Measurements from ENCODE around the gene FAM149B1.

The FAM149B1 gene

DNA sequence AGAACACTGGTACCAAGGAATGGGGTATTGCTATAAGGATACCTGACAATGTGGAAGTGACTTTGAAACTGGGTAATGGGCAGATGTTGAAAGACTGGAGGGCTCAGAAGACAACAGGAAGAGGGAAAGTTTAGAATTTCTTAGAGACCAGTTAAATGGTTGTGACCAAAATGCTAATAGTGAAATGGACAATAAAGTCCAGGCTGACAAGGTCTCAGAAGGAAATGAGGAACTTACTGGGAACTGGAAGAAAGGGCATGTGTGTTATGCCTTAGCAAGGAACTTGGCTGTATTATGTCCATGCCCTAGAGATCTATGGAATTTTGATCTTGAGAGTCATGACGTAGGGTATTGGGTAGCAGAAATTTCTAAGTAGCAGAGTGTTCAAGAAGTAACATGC, 38.0 kb downstream of the FAM149B1 start:
- no peak overlapping the region for H4K8ac ChIP-seq (ENCODE audit: low read depth, low read length)
- H3K27ac ChIP-seq (replicated peaks; ENCODE audit: low read length) = no peak overlapping the region
- H3K23ac ChIP-seq (ENCODE audit: low read depth, low read length, poor library complexity) = no peak overlapping the region
- no peak overlapping the region for H3K9ac ChIP-seq (ENCODE audit: low read depth, low read length, poor library complexity)
- H3K4me3 ChIP-seq (ENCODE audit: low read length in 2 of 2) = no peak overlapping the region
- no peaks in the 10 kb centered on the region for H3K79me1 ChIP-seq (ENCODE audit: low read depth, low read length)
- no peak overlapping the region for H2AK5ac ChIP-seq (ENCODE audit: low read depth, low read length)
- H2BK120ac ChIP-seq (ENCODE audit: low read depth, low read length) = no peak overlapping the region
- no peaks in the 10 kb centered on the region for H3K27me3 ChIP-seq (ENCODE audit: control insufficient read depth in 3 of 3, insufficient read depth in 3 of 3, low read depth in 1 of 3, low read length in 3 of 3)
- H3K36me3 ChIP-seq (replicated peaks in 1 of 2; ENCODE audit: control insufficient read depth in 2 of 2, insufficient read depth in 2 of 2, low read length in 2 of 2) = peaks cover 2 to 46% of the 10 kb centered on the region in 2 donors
- H2AFZ ChIP-seq (ENCODE audit: low read length) = no peak overlapping the region
- no peak overlapping the region for H3K14ac ChIP-seq (ENCODE audit: low read length)
- peaks cover 0 to 9% of the 10 kb centered on the region in 2 donors for H3K9me3 ChIP-seq (replicated peaks in 1 of 2; ENCODE audit: control insufficient read depth in 2 of 2, insufficient read depth in 1 of 2, low read depth in 1 of 2, low read length in 2 of 2)
- no peak overlapping the region for H3K18ac ChIP-seq (ENCODE audit: low read length)
- H4K91ac ChIP-seq (ENCODE audit: low read depth, low read length, poor library complexity) = no peak overlapping the region
- no peak overlapping the region for H2BK5ac ChIP-seq (ENCODE audit: low read length)
- no peak overlapping the region for H3K4ac ChIP-seq (ENCODE audit: low read length)
- no peak overlapping the region for H3K4me2 ChIP-seq (ENCODE audit: insufficient read depth, low read length, poor library complexity, severe bottlenecking)
- no peak overlapping the region for H2BK12ac ChIP-seq (ENCODE audit: low read length)
- DNase-seq (ENCODE audit: low spot score) = no peak
- no peaks in the 10 kb centered on the region for H3K4me1 ChIP-seq (ENCODE audit: control insufficient read depth in 2 of 2, insufficient read depth in 1 of 2, low read depth in 1 of 2, low read length in 2 of 2)
- no CpG with 5 or more reads among the region's 1 CpG for WGBS, 2 donors (ENCODE audit: extremely low coverage in 2 of 2, insufficient read length in 2 of 2, insufficient replicate concordance in 1 of 2)
- no peak overlapping the region for H2BK15ac ChIP-seq (ENCODE audit: low read length)

DNA sequence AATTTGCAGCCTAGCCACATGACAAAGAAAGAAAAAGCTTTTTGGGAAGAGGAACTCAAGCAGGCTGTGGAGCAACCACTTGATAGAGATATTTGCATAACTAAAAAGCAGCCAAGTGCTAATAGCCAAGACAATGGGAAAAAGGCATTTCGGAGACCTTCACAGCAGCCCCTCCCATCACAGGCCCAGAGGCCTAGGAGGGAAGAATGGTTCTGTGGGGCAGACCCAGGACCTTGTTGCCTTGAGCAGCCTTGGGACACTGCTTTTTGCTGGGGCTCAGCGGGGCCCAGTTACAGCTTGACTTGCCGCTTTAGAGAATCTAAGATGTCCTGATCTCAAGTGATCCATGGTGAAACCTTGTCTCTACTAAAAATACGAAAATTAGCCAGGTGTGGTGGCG, 38.5 kb downstream of the FAM149B1 start:
- Histone ChIP-seq H3K27me3 (ENCODE audit: control insufficient read depth in 3 of 3, insufficient read depth in 3 of 3, low read depth in 1 of 3, low read length in 3 of 3) (no peaks in the 10 kb centered on the region), H3K9me3 (replicated peaks in 1 of 2; ENCODE audit: control insufficient read depth in 2 of 2, insufficient read depth in 1 of 2, low read depth in 1 of 2, low read length in 2 of 2) (peaks cover 0 to 9% of the 10 kb centered on the region in 2 donors), H2BK5ac (ENCODE audit: low read length) (no peak overlapping the region), H2BK120ac (ENCODE audit: low read depth, low read length) (no peak overlapping the region), H4K8ac (ENCODE audit: low read depth, low read length) (no peak overlapping the region), H4K91ac (ENCODE audit: low read depth, low read length, poor library complexity) (no peak overlapping the region), H3K4ac (ENCODE audit: low read length) (no peak overlapping the region), H2BK15ac (ENCODE audit: low read length) (no peak overlapping the region), H3K9ac (ENCODE audit: low read depth, low read length, poor library complexity) (no peak overlapping the region), H3K27ac (replicated peaks; ENCODE audit: low read length) (no peak overlapping the region), H2AK5ac (ENCODE audit: low read depth, low read length) (no peak overlapping the region), H3K36me3 (replicated peaks in 1 of 2; ENCODE audit: control insufficient read depth in 2 of 2, insufficient read depth in 2 of 2, low read length in 2 of 2) (peaks cover 4 to 48% of the 10 kb centered on the region in 2 donors), H3K4me2 (ENCODE audit: insufficient read depth, low read length, poor library complexity, severe bottlenecking) (no peak overlapping the region), H3K23ac (ENCODE audit: low read depth, low read length, poor library complexity) (no peak overlapping the region), H3K79me1 (ENCODE audit: low read depth, low read length) (no peaks in the 10 kb centered on the region), H3K4me3 (ENCODE audit: low read length in 2 of 2) (no peak overlapping the region), H3K14ac (ENCODE audit: low read length) (no peak overlapping the region), H2AFZ (ENCODE audit: low read length) (no peak overlapping the region), H3K4me1 (ENCODE audit: control insufficient read depth in 2 of 2, insufficient read depth in 1 of 2, low read depth in 1 of 2, low read length in 2 of 2) (no peaks in the 10 kb centered on the region), H3K18ac (ENCODE audit: low read length) (no peak overlapping the region), H2BK12ac (ENCODE audit: low read length) (no peak overlapping the region)
- no CpG with 5 or more reads among the region's 5 CpGs for WGBS, 2 donors (ENCODE audit: extremely low coverage in 2 of 2, insufficient read length in 2 of 2, insufficient replicate concordance in 1 of 2)
- DNase-seq (ENCODE audit: low spot score) = no peak

DNA sequence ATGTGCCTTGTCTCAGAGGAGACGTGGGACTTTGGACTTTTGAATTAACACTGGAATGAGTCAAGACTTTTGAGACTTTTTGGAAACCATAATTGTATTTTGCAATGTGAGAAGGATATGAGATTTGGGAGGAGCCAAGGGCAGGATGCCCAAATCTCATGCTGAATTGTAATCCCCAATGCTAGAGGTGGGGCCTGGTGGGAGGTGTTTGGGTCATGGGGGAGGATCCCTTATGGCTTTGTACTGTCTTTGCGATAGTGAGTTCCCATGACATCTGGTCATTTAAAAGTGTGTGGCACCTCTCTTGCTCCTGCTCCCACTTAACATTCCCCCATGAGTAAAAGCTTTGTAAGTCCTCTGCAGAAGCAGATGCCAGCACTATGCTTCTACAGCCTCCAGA, 40.0 kb downstream of the FAM149B1 start:
- no CpG with 5 or more reads among the region's 2 CpGs for WGBS, 2 donors (ENCODE audit: extremely low coverage in 2 of 2, insufficient read length in 2 of 2, insufficient replicate concordance in 1 of 2)
- no peak overlapping the region for H4K91ac ChIP-seq (ENCODE audit: low read depth, low read length, poor library complexity)
- H3K4me2 ChIP-seq (ENCODE audit: insufficient read depth, low read length, poor library complexity, severe bottlenecking) = no peak overlapping the region
- no peak overlapping the region for H2BK15ac ChIP-seq (ENCODE audit: low read length)
- no peaks in the 10 kb centered on the region for H3K79me1 ChIP-seq (ENCODE audit: low read depth, low read length)
- no peak overlapping the region for H3K14ac ChIP-seq (ENCODE audit: low read length)
- no peak overlapping the region for H3K4ac ChIP-seq (ENCODE audit: low read length)
- no peak overlapping the region for H2BK12ac ChIP-seq (ENCODE audit: low read length)
- no peaks in the 10 kb centered on the region for H3K27me3 ChIP-seq (ENCODE audit: control insufficient read depth in 3 of 3, insufficient read depth in 3 of 3, low read depth in 1 of 3, low read length in 3 of 3)
- no peak overlapping the region for H2AK5ac ChIP-seq (ENCODE audit: low read depth, low read length)
- H3K18ac ChIP-seq (ENCODE audit: low read length) = no peak overlapping the region
- no peak overlapping the region for H4K8ac ChIP-seq (ENCODE audit: low read depth, low read length)
- no peak overlapping the region for H3K27ac ChIP-seq (replicated peaks; ENCODE audit: low read length)
- H3K4me1 ChIP-seq (ENCODE audit: control insufficient read depth in 2 of 2, insufficient read depth in 1 of 2, low read depth in 1 of 2, low read length in 2 of 2) = no peaks in the 10 kb centered on the region
- H2BK120ac ChIP-seq (ENCODE audit: low read depth, low read length) = no peak overlapping the region
- H3K23ac ChIP-seq (ENCODE audit: low read depth, low read length, poor library complexity) = no peak overlapping the region
- H3K9ac ChIP-seq (ENCODE audit: low read depth, low read length, poor library complexity) = no peak overlapping the region
- H2AFZ ChIP-seq (ENCODE audit: low read length) = no peak overlapping the region
- H3K4me3 ChIP-seq (ENCODE audit: low read length in 2 of 2) = no peak overlapping the region
- peaks cover 0 to 9% of the 10 kb centered on the region in 2 donors for H3K9me3 ChIP-seq (replicated peaks in 1 of 2; ENCODE audit: control insufficient read depth in 2 of 2, insufficient read depth in 1 of 2, low read depth in 1 of 2, low read length in 2 of 2)
- H3K36me3 ChIP-seq (replicated peaks in 1 of 2; ENCODE audit: control insufficient read depth in 2 of 2, insufficient read depth in 2 of 2, low read length in 2 of 2) = peaks cover 4 to 56% of the 10 kb centered on the region in 2 donors
- H2BK5ac ChIP-seq (ENCODE audit: low read length) = no peak overlapping the region
- DNase-seq (ENCODE audit: low spot score) = no peak

DNA sequence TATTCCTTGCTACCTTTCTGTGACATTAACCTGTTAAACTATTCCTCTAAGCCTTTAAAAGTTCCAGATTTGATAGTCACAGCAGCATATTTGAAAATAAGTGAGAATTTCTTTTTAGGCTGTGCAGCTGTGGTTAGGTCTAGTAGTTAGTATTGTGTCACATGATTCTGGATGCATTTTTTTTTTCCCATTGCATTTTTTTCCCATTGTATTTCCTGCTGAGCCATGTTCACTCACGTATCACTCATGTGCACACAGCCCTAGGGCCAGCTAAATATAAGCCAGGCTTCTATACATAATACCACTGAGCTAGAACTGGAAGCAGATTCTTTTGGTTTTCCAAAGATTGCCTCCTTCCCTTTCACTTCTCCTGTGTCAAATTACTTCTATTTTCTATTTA, 41.8 kb downstream of the FAM149B1 start:
- H3K14ac ChIP-seq (ENCODE audit: low read length) = no peak overlapping the region
- no peak overlapping the region for H3K4me2 ChIP-seq (ENCODE audit: insufficient read depth, low read length, poor library complexity, severe bottlenecking)
- no peak for DNase-seq (ENCODE audit: low spot score)
- H2BK12ac ChIP-seq (ENCODE audit: low read length) = no peak overlapping the region
- H3K9me3 ChIP-seq (replicated peaks in 1 of 2; ENCODE audit: control insufficient read depth in 2 of 2, insufficient read depth in 1 of 2, low read depth in 1 of 2, low read length in 2 of 2) = peaks cover 0 to 9% of the 10 kb centered on the region in 2 donors
- WGBS, 2 donors (ENCODE audit: extremely low coverage in 2 of 2, insufficient read length in 2 of 2, insufficient replicate concordance in 1 of 2) = no CpG with 5 or more reads among the region's 1 CpG
- H3K23ac ChIP-seq (ENCODE audit: low read depth, low read length, poor library complexity) = no peak overlapping the region
- H2BK120ac ChIP-seq (ENCODE audit: low read depth, low read length) = no peak overlapping the region
- peaks cover 4 to 56% of the 10 kb centered on the region in 2 donors for H3K36me3 ChIP-seq (replicated peaks in 1 of 2; ENCODE audit: control insufficient read depth in 2 of 2, insufficient read depth in 2 of 2, low read length in 2 of 2)
- H3K18ac ChIP-seq (ENCODE audit: low read length) = no peak overlapping the region
- no peak overlapping the region for H4K91ac ChIP-seq (ENCODE audit: low read depth, low read length, poor library complexity)
- no peaks in the 10 kb centered on the region for H3K4me1 ChIP-seq (ENCODE audit: control insufficient read depth in 2 of 2, insufficient read depth in 1 of 2, low read depth in 1 of 2, low read length in 2 of 2)
- H2AK5ac ChIP-seq (ENCODE audit: low read depth, low read length) = no peak overlapping the region
- no peak overlapping the region for H4K8ac ChIP-seq (ENCODE audit: low read depth, low read length)
- no peak overlapping the region for H3K4me3 ChIP-seq (ENCODE audit: low read length in 2 of 2)
- H3K27ac ChIP-seq (replicated peaks; ENCODE audit: low read length) = no peak overlapping the region
- no peak overlapping the region for H2BK5ac ChIP-seq (ENCODE audit: low read length)
- H3K4ac ChIP-seq (ENCODE audit: low read length) = no peak overlapping the region
- no peak overlapping the region for H3K9ac ChIP-seq (ENCODE audit: low read depth, low read length, poor library complexity)
- no peaks in the 10 kb centered on the region for H3K79me1 ChIP-seq (ENCODE audit: low read depth, low read length)
- no peaks in the 10 kb centered on the region for H3K27me3 ChIP-seq (ENCODE audit: control insufficient read depth in 3 of 3, insufficient read depth in 3 of 3, low read depth in 1 of 3, low read length in 3 of 3)
- H2AFZ ChIP-seq (ENCODE audit: low read length) = no peak overlapping the region
- H2BK15ac ChIP-seq (ENCODE audit: low read length) = no peak overlapping the region

All from neuronal stem cell (in vitro differentiated cells).